GM21737 (cell line): ENCODE results near the gene FAM114A1.

Experiments
- ATAC-seq: cut with Tn5 transposase; IDR thresholded peaks from one replicate; pipeline ENCODE4 v1.9.1; 2021; ENCODE audit warnings: mild to moderate bottlenecking, moderate library complexity; ENCODE audit not compliant: unreplicated experiment

FAM114A1 gene

GRCh38 chr4:38867478-38868058 lies at the start of gene FAM114A1:
TSS of gene FAM114A1 (plus strand) at chr4:38867806. CDS start at chr4:38878079, 10,273 bp downstream.
- ATAC-seq, result peak; percentile 82

DNA sequence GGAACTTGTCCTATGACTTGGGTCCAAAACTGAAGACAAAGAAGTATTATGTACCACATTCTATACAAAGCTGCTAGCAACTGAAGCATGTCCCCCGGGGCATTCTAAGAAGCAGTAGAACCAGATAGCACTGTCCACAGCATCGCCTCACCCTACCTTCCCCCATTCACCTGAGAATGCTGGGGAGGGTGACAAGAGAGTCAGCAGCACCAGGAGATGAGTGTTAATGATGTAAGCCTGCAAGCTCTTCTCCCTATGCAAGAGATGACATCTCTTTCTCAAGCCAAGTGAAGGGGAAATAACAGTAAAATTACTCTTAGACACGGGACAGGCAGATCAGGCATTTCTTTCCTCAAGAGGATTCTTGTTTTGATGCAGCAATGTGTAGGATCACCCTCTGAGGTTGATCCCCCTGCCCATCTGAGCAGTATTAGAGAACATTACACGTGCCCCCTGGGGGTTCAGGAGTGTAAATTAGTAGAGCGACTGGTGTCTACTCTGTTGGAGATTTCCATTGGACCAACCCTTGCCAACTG lies 49.1 kb upstream of the FAM114A1 start:
- peak; percentile 56 for ATAC-seq

- no peak for ATAC-seq
Measured at GRCh38 chr4:38819569-38819968, 48.0 kb upstream of the FAM114A1 start.

DNA sequence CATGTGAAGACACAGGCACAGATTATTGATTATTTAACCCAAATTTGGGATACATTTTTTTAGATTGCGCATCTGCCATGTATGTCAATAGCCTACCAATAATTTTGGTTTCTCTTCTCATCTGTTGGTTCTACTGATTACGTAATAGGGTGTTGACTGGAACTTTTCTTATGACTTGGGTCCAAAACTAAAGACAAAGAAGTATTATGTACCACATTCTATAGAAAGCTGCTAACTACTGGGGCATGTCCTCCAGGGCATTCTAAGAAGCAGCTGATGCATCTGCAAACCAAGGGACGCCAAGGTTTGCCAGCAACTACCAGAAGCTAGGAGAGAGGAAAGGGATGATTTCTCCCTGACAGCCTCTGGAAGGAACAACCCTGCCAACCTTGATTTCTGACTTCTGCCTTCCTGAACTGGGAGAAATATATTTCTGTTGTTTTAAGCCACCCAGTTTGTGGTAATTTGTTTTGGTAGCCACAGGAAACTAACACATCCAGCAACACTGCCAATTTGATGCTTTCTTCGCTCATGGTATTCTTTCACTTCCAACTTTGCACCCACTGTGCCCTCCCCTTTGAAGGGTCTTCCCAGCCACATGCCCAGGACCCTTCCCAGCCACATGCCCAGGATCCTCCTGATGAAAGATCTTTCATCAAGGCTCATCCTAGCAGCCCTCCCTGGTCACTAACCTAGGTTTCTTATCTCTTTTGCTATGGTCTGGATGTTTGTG lies 47.1 kb upstream of the FAM114A1 start:
- peak; percentile 48 for ATAC-seq

- ATAC-seq, result no peak
Measured at GRCh38 chr4:38821739-38822138, 45.9 kb upstream of the FAM114A1 start.

- ATAC-seq, result no peak
Measured at GRCh38 chr4:38822748-38823303, 44.8 kb upstream of the FAM114A1 start.

- no peak for ATAC-seq
Measured at GRCh38 chr4:38823766-38824165, 43.8 kb upstream of the FAM114A1 start.

- ATAC-seq, result no peak
Measured at GRCh38 chr4:38829237-38829636, 38.4 kb upstream of the FAM114A1 start.

DNA sequence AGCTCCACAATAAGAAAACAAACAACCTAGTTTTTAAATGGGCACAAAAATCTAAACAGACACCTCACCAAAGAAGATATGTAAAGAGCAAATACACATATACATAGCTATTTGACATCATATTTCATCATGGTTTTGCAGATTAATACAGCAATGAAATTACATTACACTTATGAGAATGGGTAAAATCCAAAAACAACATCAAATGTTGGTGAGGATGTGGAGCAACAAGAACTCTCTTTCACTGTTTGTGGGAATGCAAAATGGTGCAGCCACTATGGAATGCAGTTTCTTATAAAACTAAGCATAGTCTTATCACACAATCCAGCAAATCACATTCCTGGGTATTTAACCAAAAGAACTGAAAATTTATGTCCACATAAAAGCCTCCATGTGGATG lies 36.0 kb upstream of the FAM114A1 start:
- ATAC-seq, result no peak

DNA sequence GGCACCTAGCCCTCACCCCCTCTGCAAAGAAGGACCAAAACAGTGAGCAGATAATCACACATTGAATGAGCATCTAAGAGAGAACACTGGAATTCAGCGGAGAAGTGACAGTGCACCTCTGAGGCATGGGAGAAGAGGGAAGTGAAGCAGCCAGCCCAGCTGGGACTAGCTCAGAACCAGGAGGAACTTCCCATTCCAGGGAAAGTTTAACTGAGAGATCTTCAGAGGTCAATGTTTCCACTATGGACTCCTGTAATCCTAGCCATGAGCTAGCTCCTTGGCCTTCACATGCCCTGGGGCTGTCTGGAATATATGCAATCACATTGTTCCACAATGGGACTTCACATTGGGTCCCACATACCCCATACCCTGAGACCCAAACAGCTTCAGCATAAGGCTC lies 35.4 kb upstream of the FAM114A1 start:
- no peak for ATAC-seq

GRCh38 chr4:38832624-38833528 lies 34.7 kb upstream of the FAM114A1 start:
- ATAC-seq, result no peak

DNA sequence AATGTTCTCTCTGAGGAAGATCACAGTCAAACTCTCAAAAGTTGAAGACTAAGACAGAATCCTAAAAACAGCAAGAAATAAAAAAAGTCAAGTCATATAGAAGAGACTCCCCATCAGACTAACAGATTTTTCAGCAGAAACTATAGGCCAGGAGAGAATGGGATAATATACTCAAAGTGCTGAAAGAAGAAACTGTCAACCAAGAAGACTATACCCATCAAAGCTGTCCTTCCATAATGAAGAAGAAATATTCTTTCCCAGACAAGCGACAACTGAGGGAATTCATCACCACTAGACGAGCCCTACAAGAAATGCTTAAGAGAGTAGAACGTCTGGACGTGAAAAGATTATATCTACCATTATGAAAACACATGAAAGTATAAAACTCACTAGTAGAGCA lies 33.0 kb upstream of the FAM114A1 start:
- no peak for ATAC-seq

GRCh38 chr4:38837334-38837733 lies 30.3 kb upstream of the FAM114A1 start:
- no peak for ATAC-seq

DNA sequence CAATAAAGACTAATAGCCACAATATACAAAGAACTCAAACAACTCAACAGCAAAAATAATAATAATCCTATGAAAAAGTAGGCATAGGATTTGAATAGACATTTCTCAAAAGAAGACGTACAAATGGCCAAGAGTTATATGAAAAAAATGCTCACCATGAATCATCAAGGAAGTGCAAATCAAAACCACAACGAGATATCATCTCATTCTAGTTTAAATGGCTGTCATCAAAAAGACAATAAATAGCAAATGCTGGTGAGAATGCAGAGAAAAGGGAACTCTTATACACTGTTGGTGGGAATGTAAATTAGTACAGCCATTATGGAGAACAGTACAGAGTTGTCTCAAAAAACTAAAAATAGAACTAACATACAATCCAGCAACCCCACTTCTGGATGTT lies 29.8 kb upstream of the FAM114A1 start:
- ATAC-seq, result no peak

DNA sequence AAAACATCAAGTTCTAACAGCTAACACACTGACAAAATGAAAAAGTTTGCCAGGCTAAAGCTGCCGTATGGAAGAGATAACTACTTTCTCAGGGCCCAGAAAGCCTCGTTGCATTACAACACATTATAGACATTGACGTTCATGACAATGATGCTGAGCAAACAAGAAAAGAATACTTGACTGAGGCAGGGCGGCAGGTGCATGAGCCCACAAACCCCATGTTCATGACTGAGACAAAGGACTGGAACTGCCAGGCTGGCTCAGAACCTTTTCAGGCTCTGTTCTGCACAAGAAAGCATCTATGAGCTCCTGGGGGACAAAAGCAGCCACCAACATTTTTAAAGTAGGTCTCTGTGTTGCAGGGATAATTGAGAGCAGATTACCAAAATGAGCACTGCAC lies 24.6 kb upstream of the FAM114A1 start:
- no peak for ATAC-seq

DNA sequence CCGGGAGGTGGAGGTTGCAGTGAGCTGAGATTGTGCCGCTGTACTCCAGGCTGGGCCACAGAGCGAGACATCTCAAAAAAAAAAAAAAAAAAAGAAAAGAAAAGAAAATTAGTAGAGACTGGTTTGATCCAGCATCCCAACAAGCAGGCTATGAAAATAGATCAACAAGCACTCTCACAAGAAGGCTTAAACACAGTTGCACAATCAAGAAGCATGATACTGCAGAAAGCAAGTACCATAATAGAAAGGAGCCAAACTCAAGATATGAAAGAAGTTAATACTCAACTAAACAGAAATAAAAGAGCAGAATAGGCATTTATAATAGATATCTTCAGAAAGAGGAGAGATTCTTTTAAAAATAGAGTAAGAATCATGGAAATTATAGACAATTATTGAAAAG lies 21.6 kb upstream of the FAM114A1 start:
- no peak for ATAC-seq

GRCh38 chr4:38855466-38855865 lies 12.1 kb upstream of the FAM114A1 start:
- ATAC-seq, result no peak

DNA sequence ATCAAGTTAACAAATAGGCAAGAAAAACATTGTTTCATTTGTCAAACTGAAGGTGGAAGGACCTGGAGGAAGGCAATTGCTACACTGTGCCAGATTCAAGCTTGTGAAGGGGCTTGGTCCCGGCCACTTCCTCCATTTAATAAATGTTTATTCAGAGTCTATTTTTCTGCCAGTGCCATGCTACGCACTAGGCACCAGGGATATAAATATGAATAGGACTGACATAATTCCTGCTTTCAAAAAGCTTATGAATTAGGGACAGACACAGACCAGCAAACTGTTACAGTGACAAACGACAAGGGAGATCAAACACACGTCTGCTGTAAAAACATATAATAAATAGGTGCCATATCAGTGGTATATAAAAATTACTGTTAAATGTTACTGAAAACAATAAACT lies 11.6 kb upstream of the FAM114A1 start:
- ATAC-seq, result peak; percentile 34

DNA sequence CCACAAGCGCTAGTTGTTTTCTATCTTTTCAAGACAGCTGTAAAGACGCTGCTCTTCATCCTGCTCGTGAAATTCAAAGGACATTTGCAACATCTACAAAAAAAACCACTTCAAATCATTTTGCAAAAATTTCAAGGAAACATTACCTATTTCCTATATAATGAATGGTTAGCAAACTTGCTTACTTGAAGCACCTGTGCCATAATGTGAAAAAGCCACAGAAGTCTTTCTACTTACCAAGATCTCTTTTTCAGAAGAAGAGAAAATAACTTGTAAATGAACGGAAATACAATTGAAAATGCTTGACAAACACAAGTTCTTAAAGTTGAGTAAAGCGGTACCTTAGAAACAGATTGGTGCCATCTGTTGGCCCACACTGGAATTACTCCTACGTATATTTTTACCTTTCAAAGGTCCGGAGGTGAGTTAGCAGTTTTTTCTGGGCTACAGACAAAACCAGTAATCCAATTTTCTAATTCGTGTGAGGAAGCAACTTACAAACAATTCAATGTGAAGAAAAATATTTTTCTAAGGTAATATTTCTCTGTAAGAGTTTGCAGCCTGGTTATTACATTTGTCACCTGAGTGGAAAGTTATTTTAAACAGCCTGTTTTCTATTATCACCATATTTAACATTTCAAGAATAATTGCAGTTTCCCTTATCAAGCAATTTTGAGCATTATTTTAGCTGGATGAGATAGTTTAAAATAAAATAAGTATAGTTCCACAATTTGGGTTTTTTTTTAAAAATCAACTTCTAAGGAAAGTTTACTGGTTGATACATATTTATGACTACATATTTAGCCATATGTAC lies 10.9 kb upstream of the FAM114A1 start, which contains the start of gene TLR6:
TSS of gene TLR6 (minus strand) at position 294 of the 814 bp plus-strand sequence. CDS start 27,344 bp downstream, outside the sequence.
- peak; percentile 48 for ATAC-seq
